Fibroblast of skin of left quadriceps (primary cell): Measurements from ENCODE around the gene HBA2.
"Not testable (repeated sequence)": the region's sequence is repeated elsewhere in the genome, so short reads cannot be mapped to it uniquely, and the experiment has no call there.

Experiments
- DNase-seq, 2 experiments: peaks; one replicate each; pipeline ENCODE4 v3.0.0-alpha.2; 2013; ENCODE audit warnings: low read depth in 2 of 2

The HBA2 gene

GRCh38 chr16:172374-172941, at the start of gene HBA2:
Gene HBA2, plus strand, starts transcription at chr16:172876. Its CDS starts 37 bp downstream, at chr16:172913.
- not testable (repeated sequence) for DNase-seq

- DNase-seq: not testable (repeated sequence)
Observed at GRCh38 chr16:123558-124350, 48.9 kb upstream of the HBA2 start.

DNA sequence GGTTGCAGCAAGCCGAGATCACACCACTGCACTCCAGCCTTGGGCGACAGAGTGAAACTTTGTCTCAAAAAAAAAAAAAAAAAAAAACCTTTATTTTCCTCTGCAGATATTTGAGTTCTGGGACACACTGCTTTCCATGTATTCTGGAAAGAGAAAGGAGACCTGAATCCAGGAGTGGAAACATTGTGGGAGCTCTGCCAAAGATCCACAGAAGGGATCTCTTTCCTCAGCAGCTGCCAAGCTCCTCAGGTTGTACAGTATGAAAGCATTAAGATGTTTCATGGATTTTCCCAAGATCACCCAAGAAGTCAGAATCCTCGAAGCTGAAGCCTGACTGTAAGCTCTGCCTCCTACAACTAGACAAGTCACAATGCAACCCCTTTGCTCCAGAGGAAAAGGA, 47.7 kb upstream of the HBA2 start:
- DNase-seq: no peak

GRCh38 chr16:129075-129474, 43.6 kb upstream of the HBA2 start:
- DNase-seq: no peak

- DNase-seq: no peak
Observed at GRCh38 chr16:130533-131173, 42.0 kb upstream of the HBA2 start.

GRCh38 chr16:132120-132519, 40.6 kb upstream of the HBA2 start:
- DNase-seq: no peak

- DNase-seq: no peak
Observed at GRCh38 chr16:133716-134115, 39.0 kb upstream of the HBA2 start.

GRCh38 chr16:138049-138417, 34.6 kb upstream of the HBA2 start:
- DNase-seq: no peak

- DNase-seq: no peak
Observed at GRCh38 chr16:140175-140857, 32.4 kb upstream of the HBA2 start.

GRCh38 chr16:142405-142967, 30.2 kb upstream of the HBA2 start:
- no peak for DNase-seq

GRCh38 chr16:143047-143446, 29.6 kb upstream of the HBA2 start:
- DNase-seq: no peak

GRCh38 chr16:143456-143855, 29.2 kb upstream of the HBA2 start:
- no peak for DNase-seq

DNA sequence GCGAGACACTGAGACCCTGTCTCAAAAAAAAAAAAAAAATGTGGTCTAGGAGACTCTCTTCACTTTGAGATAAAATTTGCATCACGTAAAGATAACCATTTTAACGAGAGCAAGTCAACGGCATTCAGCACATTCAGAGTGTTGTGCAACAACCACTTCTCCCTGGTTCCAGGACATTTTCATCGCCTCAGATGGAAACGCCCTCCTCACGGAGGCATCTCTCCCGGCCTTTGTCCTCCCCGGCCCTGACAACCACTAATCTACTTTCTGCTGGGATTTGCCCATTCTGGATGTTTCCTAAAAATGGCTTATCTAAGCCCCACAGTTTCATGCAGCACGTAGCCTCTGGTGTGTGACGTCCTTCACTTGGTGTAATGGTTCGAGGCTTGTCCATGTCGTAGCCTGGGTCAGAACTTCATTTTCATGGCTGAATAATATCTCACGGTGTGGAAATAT, 27.9 kb upstream of the HBA2 start:
- DNase-seq: no peak

DNA sequence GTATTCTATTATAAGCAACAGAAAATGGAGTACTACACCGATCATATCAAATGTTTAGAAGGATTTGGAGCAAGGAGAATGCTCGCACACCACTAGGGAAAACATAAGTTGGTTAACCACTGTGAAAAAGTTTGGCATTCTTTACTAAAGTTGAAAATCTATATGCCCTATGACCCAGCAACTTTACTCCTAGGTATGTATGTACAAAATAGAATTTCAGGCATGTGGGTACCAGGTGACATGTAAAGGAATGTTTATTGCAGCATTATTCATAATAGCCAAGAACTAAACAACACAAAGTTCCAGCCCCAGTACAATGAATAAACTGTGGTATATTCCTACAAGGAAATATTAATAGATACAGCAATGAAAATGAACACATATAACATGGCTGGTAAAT, 26.0 kb upstream of the HBA2 start:
- DNase-seq: no peak

DNA sequence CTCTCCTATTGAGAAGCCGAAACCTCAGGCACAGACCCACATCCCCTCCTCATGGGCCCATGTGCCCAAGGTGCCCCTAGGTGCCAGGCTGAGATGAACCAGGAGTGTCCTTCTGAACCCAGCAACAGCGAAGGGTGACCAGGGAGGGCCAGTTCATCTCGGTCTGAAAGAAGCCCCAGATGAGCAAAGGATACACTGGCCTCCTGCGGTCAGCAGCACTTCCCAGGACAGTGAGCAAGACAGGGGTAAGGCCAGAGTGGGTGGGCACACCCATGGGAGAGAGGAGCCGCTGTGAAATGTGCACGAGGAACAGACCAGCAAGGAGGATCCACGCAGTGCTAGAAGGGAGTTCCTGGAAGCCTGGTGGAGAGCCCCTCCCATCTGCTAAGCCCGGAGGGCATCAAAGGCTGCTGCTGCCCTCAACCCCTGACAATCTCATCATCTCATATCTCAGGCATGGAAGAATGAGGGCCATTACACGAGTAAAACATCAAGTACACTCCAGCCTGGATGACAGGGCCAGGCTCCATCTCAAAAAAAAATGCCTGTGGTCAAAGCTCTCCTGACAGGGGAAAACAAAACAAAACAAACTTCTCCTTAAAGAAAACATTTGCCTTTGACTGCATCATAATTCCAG, 23.5 kb upstream of the HBA2 start:
- DNase-seq: no peak

- DNase-seq: no peak
Observed at GRCh38 chr16:152141-153128, 20.2 kb upstream of the HBA2 start, which contains the start of gene HBZ. Gene HBZ, plus strand, starts transcription at chr16:152644. Its CDS starts 266 bp downstream, at chr16:152910.

- not testable (repeated sequence) for DNase-seq
Observed at GRCh38 chr16:153129-153521, 19.6 kb upstream of the HBA2 start.

- not testable (repeated sequence) for DNase-seq
Observed at GRCh38 chr16:153550-154216, 19.0 kb upstream of the HBA2 start.

DNA sequence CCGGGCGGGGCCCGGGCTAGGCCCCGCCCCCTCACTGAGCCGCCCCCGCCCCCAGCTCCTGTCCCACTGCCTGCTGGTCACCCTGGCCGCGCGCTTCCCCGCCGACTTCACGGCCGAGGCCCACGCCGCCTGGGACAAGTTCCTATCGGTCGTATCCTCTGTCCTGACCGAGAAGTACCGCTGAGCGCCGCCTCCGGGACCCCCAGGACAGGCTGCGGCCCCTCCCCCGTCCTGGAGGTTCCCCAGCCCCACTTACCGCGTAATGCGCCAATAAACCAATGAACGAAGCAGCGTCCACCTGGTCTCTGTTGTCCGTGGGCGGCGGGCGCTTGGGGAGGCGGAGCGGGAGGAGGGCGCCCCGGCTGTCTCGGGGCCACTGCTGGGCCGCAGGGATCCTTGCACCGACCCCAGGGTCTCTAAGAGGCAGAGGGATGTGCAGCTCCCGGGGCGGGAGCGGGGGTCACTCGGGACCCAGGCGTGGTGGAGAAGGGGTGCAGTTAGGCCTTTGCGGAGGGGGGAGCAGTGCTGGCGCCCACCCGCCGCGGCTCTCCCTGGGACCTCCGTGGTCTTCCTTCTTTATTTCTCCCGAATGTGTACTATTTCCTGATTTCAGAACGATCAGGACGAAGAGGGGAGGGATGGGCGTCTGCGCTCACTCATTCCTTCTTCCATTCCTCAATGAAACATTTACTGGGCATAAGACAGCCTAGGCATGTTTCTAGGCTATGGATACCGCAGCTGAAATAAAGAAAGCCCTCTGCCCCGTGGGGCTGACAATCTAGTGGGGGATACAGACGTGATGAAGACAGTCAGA, 18.3 kb upstream of the HBA2 start:
- DNase-seq: no peak
